Thymus (tissue), 11 donors: Measurements from ENCODE around the gene CABLES2. TPM values are rescaled to one million over a fixed set of nuclear protein-coding genes. Genes with fewer than 3 reads are reported as not detected.
A peak's percentile ranks its signal among the peaks of the same experiment; 100 is the strongest.

Source experiments
- DNase-seq, 9 donors: peaks; one replicate each; pipeline ENCODE4 v3.0.0-alpha.2; 2013; ENCODE audit warnings: low spot score in 9 of 9, low read depth in 6 of 9, missing footprints in 1 of 9
- H3K27ac ChIP-seq, 2 donors: one replicate each; pipeline ENCODE4 v1.5.1; 2013; ENCODE audit warnings: control low read depth in 1 of 2, low read depth in 1 of 2, low read length in 1 of 2, mild to moderate bottlenecking in 1 of 2, moderate library complexity in 1 of 2
- H3K27me3 ChIP-seq, 2 donors: one replicate each; pipeline ENCODE4 v1.5.1; 2013; ENCODE audit warnings: low read length in 1 of 2; ENCODE audit not compliant: control insufficient read depth in 2 of 2, insufficient read depth in 1 of 2
- H3K36me3 ChIP-seq, 2 donors: one replicate each; pipeline ENCODE4 v1.5.1; 2013; ENCODE audit warnings: low read length in 1 of 2, mild to moderate bottlenecking in 1 of 2, moderate library complexity in 1 of 2; ENCODE audit not compliant: control insufficient read depth in 2 of 2, insufficient read depth in 2 of 2
- H3K4me1 ChIP-seq, 2 donors: one replicate each; pipeline ENCODE4 v1.5.1; 2013; ENCODE audit warnings: low read length in 2 of 2; ENCODE audit not compliant: control insufficient read depth in 2 of 2, insufficient read depth in 2 of 2
- H3K4me3 ChIP-seq, 2 donors: one replicate each; pipeline ENCODE4 v1.5.1; 2013; ENCODE audit warnings: low read length in 2 of 2, control low read depth in 1 of 2, mild to moderate bottlenecking in 1 of 2
- H3K9me3 ChIP-seq, 2 donors: one replicate each; pipeline ENCODE4 v1.5.1; 2013; ENCODE audit warnings: low read length in 1 of 2, mild to moderate bottlenecking in 1 of 2; ENCODE audit not compliant: control insufficient read depth in 2 of 2, insufficient read depth in 1 of 2
- WGBS: extraction: QIAGEN DNeasy Blood & Tissue Kit; methylation state at CpG from one replicate; pipeline ENCODE4 v1.1.7; 2013; 5-methylcytosine and 5-hydroxymethylcytosine counted together
- polyA plus RNA-seq: library from polyadenylated mRNA; stranded (reverse); fragments of 200-250 nt; gene quantifications from one replicate; pipeline ENCODE4 v1.2.3, GENCODE V29; 2013
- total RNA-seq: library from RNA; stranded (reverse); fragments of 120-200 nt; gene quantifications from one replicate; pipeline ENCODE4 v1.2.4, GENCODE V29; 2013
- donor health status: healthy.

Gene CABLES2
- total and polyA plus RNA-seq, 2 donors = 2.0 to 3.5 TPM

DNA sequence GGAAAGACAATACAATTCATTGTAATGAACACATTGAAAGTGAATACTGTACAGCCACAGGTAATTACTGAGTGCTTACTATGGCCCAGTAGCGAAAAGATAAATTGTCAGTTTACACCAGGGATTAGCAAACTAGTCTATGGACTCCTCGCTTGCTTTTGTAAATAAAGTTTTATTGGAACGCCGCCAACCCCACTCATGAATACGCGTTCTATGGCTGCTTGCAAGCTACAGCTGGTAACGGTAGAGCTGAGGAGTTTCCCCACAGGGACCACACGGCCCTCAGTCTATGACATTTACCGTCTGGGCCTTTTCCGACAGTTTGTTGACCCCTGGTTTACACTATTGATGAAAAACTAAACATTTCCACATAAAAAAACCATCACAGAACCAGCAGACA, 64.2 kb downstream of the CABLES2 start:
- no peaks in the 10 kb centered on the region for H3K4me1 ChIP-seq
- DNase-seq = no peak
- H3K9me3 ChIP-seq = peaks cover 0 to 1% of the 10 kb centered on the region in 2 donors
- no peaks in the 10 kb centered on the region for H3K27me3 ChIP-seq
- 95% methylated on average over 10 of the region's 10 CpGs for WGBS
- H3K27ac ChIP-seq = no peak overlapping the region
- no peak overlapping the region for H3K4me3 ChIP-seq
- H3K36me3 ChIP-seq = no peaks in the 10 kb centered on the region

DNA sequence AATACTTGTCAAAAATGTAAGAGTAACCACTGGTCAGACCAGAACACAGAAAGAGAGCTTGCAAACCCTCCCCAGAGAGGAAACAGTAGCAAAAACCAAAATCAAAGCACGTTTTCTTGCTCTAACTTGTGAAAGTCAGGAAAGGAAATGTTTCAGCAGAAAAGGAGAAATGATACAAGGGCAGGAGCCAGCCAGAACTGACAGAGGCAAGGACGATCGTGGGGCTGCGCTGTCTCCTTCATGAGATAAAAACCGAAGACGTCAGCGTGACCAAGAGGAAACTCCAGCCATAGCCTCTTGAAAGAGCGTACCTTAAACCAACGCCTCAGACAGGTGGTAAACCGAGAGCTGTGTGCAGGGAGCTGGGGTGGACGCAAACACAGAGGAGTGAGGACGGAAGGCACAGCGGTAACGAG, 67.4 kb downstream of the CABLES2 start:
- Histone ChIP-seq H3K27ac (peak overlapping the region in 1 of 2 donors; percentile 77), H3K4me1 (no peaks in the 10 kb centered on the region), H3K36me3 (no peaks in the 10 kb centered on the region), H3K4me3 (no peak overlapping the region), H3K9me3 (no peaks in the 10 kb centered on the region), H3K27me3 (no peaks in the 10 kb centered on the region)
- DNase-seq = peak in 1 of 9 donors; percentile 18
- WGBS = 66% methylated on average over 14 of the region's 14 CpGs

Other genes starting within 250 kb of the CABLES2 start
- 24.8 TPM for gene MTG2, start 224.3 kb downstream of the CABLES2 start, total RNA-seq
- 47.2 TPM for gene MTG2, start 224.3 kb downstream of the CABLES2 start, polyA plus RNA-seq
- gene HRH3, start 187.0 kb downstream of the CABLES2 start, total RNA-seq = not detected
- 0.05 TPM for gene HRH3, start 187.0 kb downstream of the CABLES2 start, polyA plus RNA-seq
- gene OSBPL2, start 168.8 kb downstream of the CABLES2 start, total RNA-seq = 17.4 TPM
- 27.4 TPM for gene OSBPL2, start 168.8 kb downstream of the CABLES2 start, polyA plus RNA-seq
- gene ADRM1, start 104.3 kb downstream of the CABLES2 start, total RNA-seq = 80.9 TPM
- gene ADRM1, start 104.3 kb downstream of the CABLES2 start, polyA plus RNA-seq = 71.5 TPM
- 12.8 TPM for gene LAMA5, start 40.0 kb downstream of the CABLES2 start, total RNA-seq
- gene LAMA5, start 40.0 kb downstream of the CABLES2 start, polyA plus RNA-seq = 155 TPM
- 1,987 TPM for gene RPS21, start 20.2 kb downstream of the CABLES2 start, total RNA-seq
- 6,072 TPM for gene RPS21, start 20.2 kb downstream of the CABLES2 start, polyA plus RNA-seq
- gene RBBP8NL, start 20.3 kb upstream of the CABLES2 start, total RNA-seq = 0.33 TPM
- 0.64 TPM for gene RBBP8NL, start 20.3 kb upstream of the CABLES2 start, polyA plus RNA-seq
- 0.05 TPM for gene GATA5, start 68.7 kb upstream of the CABLES2 start, total RNA-seq
- gene GATA5, start 68.7 kb upstream of the CABLES2 start, polyA plus RNA-seq = 0.07 TPM
- 3.4 TPM for gene SLCO4A1, start 235.2 kb upstream of the CABLES2 start, total RNA-seq
- 13.4 TPM for gene SLCO4A1, start 235.2 kb upstream of the CABLES2 start, polyA plus RNA-seq